K562 (cell line): ENCODE data around the gene GANAB. TPM values are rescaled to one million over a fixed set of nuclear protein-coding genes. Genes with fewer than 3 reads are reported as not detected.

Experiments used
- ATF7 ChIP-seq: fragments of 450-650 bp; IDR thresholded peaks from 2 replicates; pipeline ENCODE4 v1.7.1; 2014; ENCODE audit warnings: mild to moderate bottlenecking, moderate library complexity
- CHD2 ChIP-seq: IDR thresholded peaks from 2 replicates; pipeline ENCODE4 v1.6.1; 2011; ENCODE audit warnings: low read depth, low read length
- CREM ChIP-seq: IDR thresholded peaks from 2 replicates; pipeline ENCODE4 v1.6.1; 2014; ENCODE audit warnings: antibody characterized with exemption, low read depth
- ELF2 ChIP-seq: fragments of 250-450 bp; sonication (Bioruptor Pico); IDR thresholded peaks from 2 replicates; pipeline ENCODE4 v1.5.0; 2021; ENCODE audit warnings: mild to moderate bottlenecking
- ETV5 ChIP-seq: sonication (generic); formaldehyde crosslinking; IDR thresholded peaks from 2 replicates; pipeline ENCODE4 v1.4.0; 2020; ENCODE audit warnings: low read depth, mild to moderate bottlenecking, missing genetic modification reagents
- HNRNPL ChIP-seq: fragments of 200-400 bp; formaldehyde crosslinking; IDR thresholded peaks from 2 replicates; pipeline ENCODE4 v1.6.1; 2017; ENCODE audit warnings: low read depth, mild to moderate bottlenecking, low read length
- KLF16 ChIP-seq: IDR thresholded peaks from 2 replicates; pipeline ENCODE4 v1.6.1; 2016; ENCODE audit warnings: antibody characterized with exemption
- L3MBTL2 ChIP-seq: fragments of 450-650 bp; IDR thresholded peaks from 2 replicates; pipeline ENCODE4 v1.6.1; 2016; ENCODE audit warnings: mild to moderate bottlenecking, moderate library complexity
- MAFG ChIP-seq: fragments of 450-650 bp; conservative IDR thresholded peaks from 2 replicates; pipeline ENCODE4 v1.6.1; 2016; ENCODE audit warnings: missing genetic modification characterization, missing compliant biosample characterization
- MTA1 ChIP-seq: fragments of 450-650 bp; IDR thresholded peaks from 2 replicates; pipeline ENCODE4 v1.6.1; 2017; ENCODE audit warnings: borderline replicate concordance
- PHF20 ChIP-seq: fragments of 450-650 bp; IDR thresholded peaks from 2 replicates; pipeline ENCODE4 v1.6.1; 2018; ENCODE audit not compliant: partially characterized antibody
- PPARD ChIP-seq: fragments of 250-450 bp; sonication (Bioruptor Pico); IDR thresholded peaks from 2 replicates; pipeline ENCODE4 v1.8.0; 2022; ENCODE audit warnings: inconsistent platforms, mild to moderate bottlenecking, moderate library complexity
- PTTG1 ChIP-seq: fragments of 450-650 bp; IDR thresholded peaks from 2 replicates; pipeline ENCODE4 v1.6.1; 2016; ENCODE audit warnings: low read depth, mild to moderate bottlenecking, missing genetic modification characterization, missing compliant biosample characterization
- RAD21 ChIP-seq, 2 experiments: fragments of 250-450 bp in 1 of 2; fragments of 450-650 bp in 1 of 2; sonication (Bioruptor Pico) in 1 of 2; formaldehyde crosslinking in 1 of 2; IDR thresholded peaks in 1 of 2; conservative IDR thresholded peaks in 1 of 2; 2 replicates each; pipeline versions ENCODE4 v1.4.0 to v1.8.0; 2020 to 2022; ENCODE audit warnings: mild to moderate bottlenecking in 2 of 2, moderate library complexity in 1 of 2
- SFPQ ChIP-seq: fragments of 200-400 bp; formaldehyde crosslinking; IDR thresholded peaks from 2 replicates; pipeline ENCODE4 v1.6.1; 2017; ENCODE audit warnings: mild to moderate bottlenecking, low read depth, low read length, moderate library complexity
- SIRT6 ChIP-seq: IDR thresholded peaks from one replicate; pipeline ENCODE4 v1.6.1; 2012; ENCODE audit warnings: low read depth, mild to moderate bottlenecking, control low read depth, inconsistent platforms, low read length, moderate library complexity
- SREBF2 ChIP-seq: sonication (generic); formaldehyde crosslinking; IDR thresholded peaks from 2 replicates; pipeline ENCODE4 v1.4.0; 2020; ENCODE audit warnings: mild to moderate bottlenecking, missing genetic modification reagents
- TAF7 ChIP-seq: fragments of 450-650 bp; IDR thresholded peaks from 2 replicates; pipeline ENCODE4 v1.6.1; 2016; ENCODE audit warnings: missing genetic modification characterization, missing compliant biosample characterization
- TAL1 ChIP-seq: fragments of 450-650 bp; IDR thresholded peaks from 2 replicates; pipeline ENCODE4 v1.6.1; 2016; ENCODE audit warnings: mild to moderate bottlenecking
- TCF3 ChIP-seq: sonication (generic); formaldehyde crosslinking; IDR thresholded peaks from 2 replicates; pipeline ENCODE4 v1.4.0; 2020; ENCODE audit warnings: mild to moderate bottlenecking, missing genetic modification reagents
- TCF7 ChIP-seq: sonication (generic); IDR thresholded peaks from 2 replicates; pipeline ENCODE4 v1.6.1; 2016; ENCODE audit warnings: antibody characterized with exemption, borderline replicate concordance
- ZNF133 ChIP-seq: fragments of 250-450 bp; sonication (Bioruptor Pico); IDR thresholded peaks from 2 replicates; pipeline ENCODE4 v1.4.0; 2020; ENCODE audit warnings: mild to moderate bottlenecking
- ZNF282 ChIP-seq: sonication (generic); formaldehyde crosslinking; IDR thresholded peaks from 2 replicates; pipeline ENCODE4 v1.8.1; 2023; ENCODE audit warnings: missing genetic modification reagents
- ZNF316 ChIP-seq: fragments of 450-650 bp; IDR thresholded peaks from 2 replicates; pipeline ENCODE4 v1.6.1; 2016
- ZNF764 ChIP-seq: fragments of 250-450 bp; sonication (Bioruptor Pico); IDR thresholded peaks from 2 replicates; pipeline ENCODE4 v1.4.0; 2020; ENCODE audit warnings: low read depth, mild to moderate bottlenecking, moderate library complexity
- polyA plus RNA-seq, 8 experiments: library from polyadenylated mRNA; depleted of rRNA in 4 of 8; stranded (reverse) in 5 of 8; unstranded in 3 of 8; fragments of >200 nt; fragmentation: Nextera tagmentation in 2 of 8; fragmentation: Illumina TruSeq in 1 of 8; extraction: Ambion mirVana in 2 of 8; extraction: Trizol in 1 of 8; gene quantifications; 2 replicates each; pipeline versions ENCODE4 v1.2.1 to v1.2.3, GENCODE V29; 2011 to 2014; ENCODE audit warnings: inconsistent platforms in 1 of 8, missing spikeins in 1 of 8
- total RNA-seq, 7 experiments: library from RNA; depleted of rRNA in 6 of 7; stranded (reverse); fragments of >200 nt in 6 of 7; fragmentation: Illumina TruSeq in 2 of 7; extraction: Trizol in 2 of 7; gene quantifications; 2 replicates each; pipeline versions ENCODE4 v1.2.1 to v1.2.3, GENCODE V29; 2011 to 2021; ENCODE audit warnings: low replicate concordance in 1 of 7
- TF ChIP-seq, protein P1 (sequence below): fragments of 250-450 bp; sonication (Bioruptor Pico); IDR thresholded peaks from 2 replicates; pipeline ENCODE4 v1.8.0; 2022; ENCODE audit warnings: moderate library complexity, mild to moderate bottlenecking, inconsistent platforms
- TF ChIP-seq, protein P2 (sequence below), 2 experiments: IDR thresholded peaks; 2 replicates each; pipeline ENCODE4 v1.6.1; 2011; ENCODE audit warnings: borderline replicate concordance in 1 of 2, control low read depth in 1 of 2, low read depth in 1 of 2, low read length in 1 of 2, mild to moderate bottlenecking in 1 of 2, mixed read lengths in 1 of 2, moderate library complexity in 1 of 2; ENCODE audit not compliant: insufficient read depth in 1 of 2, insufficient read length in 1 of 2, poor library complexity in 1 of 2, severe bottlenecking in 1 of 2; ENCODE audit errors: extremely low read depth in 1 of 2

GANAB gene
- total and polyA plus RNA-seq, 9 of the 15 experiments (the other 6 are each of a cell fraction or from before 2014, with no cell fraction given), result 6.5 to 284 (median 161) TPM

DNA sequence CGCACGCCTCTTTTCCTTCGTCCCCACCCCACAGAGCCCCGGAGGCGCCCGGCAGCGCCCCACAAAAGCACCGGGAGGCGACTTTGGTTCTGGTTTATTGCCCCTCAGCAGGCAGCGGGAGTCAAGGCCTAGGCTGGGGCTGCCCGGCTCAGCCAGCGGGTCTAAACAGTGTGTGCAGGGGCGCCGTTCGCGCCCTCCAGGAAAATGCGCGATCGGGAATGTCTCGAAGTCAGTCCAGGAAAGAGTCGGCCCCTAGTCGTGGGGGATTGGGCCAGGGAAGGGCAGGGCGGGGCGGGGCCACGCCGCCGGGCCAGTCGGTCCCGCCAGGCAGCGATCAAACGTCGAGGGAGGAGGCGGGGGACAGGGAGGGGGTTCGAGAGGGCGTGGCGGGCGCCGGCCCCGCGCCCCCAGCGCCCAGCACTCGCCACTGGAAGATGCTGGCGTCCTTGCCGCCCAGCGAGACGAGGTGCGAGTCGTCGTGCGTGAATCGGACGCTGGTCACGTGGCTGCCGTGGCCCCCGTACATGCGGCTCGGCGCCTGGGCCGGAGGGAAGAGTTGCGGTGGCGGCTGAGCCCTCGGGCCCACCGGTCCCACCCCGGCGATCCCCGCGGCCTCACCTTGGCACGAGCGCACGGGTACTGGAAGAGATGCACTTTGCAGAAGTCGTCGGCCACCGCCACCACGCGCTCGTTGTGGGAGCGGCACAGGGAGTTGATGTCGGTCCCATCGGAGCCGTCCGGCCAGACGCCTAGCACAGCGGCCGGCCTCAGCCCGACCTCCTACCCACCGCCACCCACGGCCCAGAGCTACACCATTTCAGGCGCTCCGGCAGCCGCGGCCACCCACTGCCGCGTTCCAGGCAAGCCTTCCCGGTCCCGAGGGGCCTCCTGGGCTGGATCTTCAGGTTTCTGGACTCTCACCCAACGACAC lies 44.0 kb downstream of the GANAB start (continued):
- TF ChIP-seq, protein P1, sequence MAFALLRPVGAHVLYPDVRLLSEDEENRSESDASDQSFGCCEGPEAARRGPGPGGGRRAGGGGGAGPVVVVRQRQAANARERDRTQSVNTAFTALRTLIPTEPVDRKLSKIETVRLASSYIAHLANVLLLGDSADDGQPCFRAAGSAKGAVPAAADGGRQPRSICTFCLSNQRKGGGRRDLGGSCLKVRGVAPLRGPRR, result no peak
- TF ChIP-seq L3MBTL2 (peak; percentile 84), TAF7 (no peak), ELF2 (CRISPR knock-in tag) (no peak), ATF7 (peak; percentile 20; the same call in 1 of the 2 replicates), ETV5 (no peak), SREBF2 (CRISPR knock-in tag) (no peak), TAL1 (no peak), PHF20 (peak; percentile 33), ZNF133 (CRISPR knock-in tag) (no peak; the same call in 1 of the 2 replicates), CREM (no peak), TCF3 (CRISPR knock-in tag) (no peak), RAD21 (CRISPR knock-in tag; conservative IDR thresholded peaks at IDR 0.05 in 1 of 2, IDR thresholded peaks at IDR 0.05 in 1 of 2) (no peak), KLF16 (no peak), PPARD (CRISPR knock-in tag) (no peak), MTA1 (peak; percentile 34; the same call in 1 of the 2 replicates), SFPQ (no peak), HNRNPL (peak; percentile 56; the same call in 1 of the 2 replicates), TCF7 (no peak), ZNF764 (CRISPR knock-in tag) (0 out of 2 replicates have a peak, but pooled peaks have one; percentile 29), MAFG (no peak), ZNF282 (CRISPR knock-in tag) (no peak), CHD2 (no peak), SIRT6 (no peak), ZNF316 (no peak), PTTG1 (tag) (no peak)
- TF ChIP-seq, protein P2, sequence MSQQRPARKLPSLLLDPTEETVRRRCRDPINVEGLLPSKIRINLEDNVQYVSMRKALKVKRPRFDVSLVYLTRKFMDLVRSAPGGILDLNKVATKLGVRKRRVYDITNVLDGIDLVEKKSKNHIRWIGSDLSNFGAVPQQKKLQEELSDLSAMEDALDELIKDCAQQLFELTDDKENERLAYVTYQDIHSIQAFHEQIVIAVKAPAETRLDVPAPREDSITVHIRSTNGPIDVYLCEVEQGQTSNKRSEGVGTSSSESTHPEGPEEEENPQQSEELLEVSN (IDR thresholded peaks at IDR 0.05; ENCODE audit: borderline replicate concordance in 1 of 2, extremely low read depth in 1 of 2, insufficient read depth in 1 of 2, insufficient read length in 1 of 2, low read depth in 1 of 2, low read length in 1 of 2, poor library complexity in 1 of 2, severe bottlenecking in 1 of 2), result peak; percentile 89 to 90
